CD4-positive, alpha-beta T cell treated with Interleukin-10 for 1 hour (primary cell): ENCODE data around the gene REL.
"Not testable (repeated sequence)": the region's sequence is repeated elsewhere in the genome, so short reads cannot be mapped to it uniquely, and the experiment has no call there.

Experiments
- DNase-seq: peaks from one replicate; pipeline ENCODE4 v3.0.0-alpha.2; 2020

Gene REL

DNA sequence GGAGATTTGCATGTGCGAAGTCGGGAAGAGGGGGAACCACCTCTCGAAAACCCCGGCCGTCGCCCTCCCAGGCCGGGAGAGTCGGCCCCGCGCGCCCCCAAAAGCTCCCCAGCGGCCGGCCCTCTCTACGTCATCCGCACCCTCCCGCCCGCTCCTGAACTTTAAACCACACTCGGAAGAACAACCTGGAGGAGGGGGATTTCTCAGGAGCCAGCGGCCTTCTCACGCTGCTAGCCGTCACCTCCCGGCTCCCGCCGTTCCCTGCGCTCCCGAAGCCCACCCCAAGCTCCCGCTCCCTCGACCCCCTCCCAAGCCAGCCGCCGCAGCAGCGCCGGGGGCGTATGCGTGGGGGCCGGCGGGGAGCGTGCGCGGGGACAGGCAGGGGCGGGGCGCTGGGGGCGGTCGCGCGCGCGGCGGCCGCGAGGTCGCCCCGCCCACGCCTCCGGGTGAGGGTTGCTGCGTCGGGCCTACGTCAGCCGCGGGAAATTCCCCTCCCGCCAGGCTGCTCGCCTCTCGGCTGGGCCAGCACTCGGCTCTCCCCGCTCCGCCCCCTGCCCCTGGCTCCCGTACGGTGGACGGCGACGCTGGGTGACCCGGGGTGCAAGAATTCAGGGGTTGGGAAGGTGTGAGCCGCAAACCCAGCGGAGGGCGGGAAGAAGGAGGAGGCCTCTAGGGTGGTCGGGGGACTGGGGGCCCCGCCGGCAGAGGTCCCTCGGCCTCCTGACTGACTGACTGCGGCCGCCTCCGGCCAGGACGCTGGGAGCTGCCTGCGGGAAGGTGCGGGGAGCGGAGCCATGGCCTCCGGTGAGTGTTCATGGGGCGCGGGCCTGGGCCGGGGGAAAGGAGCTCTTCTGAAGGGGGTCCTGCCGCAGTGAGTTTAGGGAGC is at the start of gene REL:
REL (plus strand) TSS at position 528 of the 886 bp plus-strand sequence; CDS start at position 795, 267 bp downstream.
- peak; percentile 93 for DNase-seq

DNA sequence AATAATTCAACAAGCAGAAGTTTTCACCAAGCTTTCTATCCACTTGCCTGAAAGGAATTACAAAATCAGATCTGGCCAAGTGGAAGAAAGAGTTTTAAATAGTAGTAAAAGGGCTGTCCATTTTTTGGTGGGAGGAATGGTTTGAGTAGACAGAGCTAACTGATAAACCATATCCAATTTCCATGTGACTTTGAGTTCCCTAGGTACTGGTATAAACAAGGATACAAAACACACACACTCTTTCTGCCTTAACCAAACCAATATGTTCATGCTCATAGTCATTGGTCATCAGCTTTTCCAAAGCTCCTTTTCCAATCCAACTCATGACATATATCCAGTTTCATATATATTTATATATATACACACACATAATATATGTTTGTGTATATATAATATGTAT is 49.5 kb upstream of the REL start:
- DNase-seq: no peak

DNA sequence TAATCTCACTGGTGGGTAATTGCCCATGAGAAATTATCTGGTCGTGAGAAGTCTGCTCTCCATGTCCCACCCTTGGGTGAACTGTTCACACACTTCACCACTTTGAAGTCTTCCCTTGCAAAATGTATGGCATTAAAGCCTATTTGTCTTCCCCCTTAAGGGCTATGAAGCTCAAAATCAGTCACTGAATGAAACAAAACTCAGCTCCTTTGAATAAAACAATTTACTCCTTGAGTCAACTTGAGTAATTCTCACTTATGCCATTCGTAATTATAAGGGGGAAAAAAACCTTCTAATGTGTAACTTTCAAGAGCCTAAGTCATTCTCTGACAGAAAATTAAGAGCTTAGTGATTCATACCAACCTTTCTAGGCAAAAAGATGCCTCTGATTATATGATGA is 48.8 kb upstream of the REL start:
- DNase-seq: no peak

DNA sequence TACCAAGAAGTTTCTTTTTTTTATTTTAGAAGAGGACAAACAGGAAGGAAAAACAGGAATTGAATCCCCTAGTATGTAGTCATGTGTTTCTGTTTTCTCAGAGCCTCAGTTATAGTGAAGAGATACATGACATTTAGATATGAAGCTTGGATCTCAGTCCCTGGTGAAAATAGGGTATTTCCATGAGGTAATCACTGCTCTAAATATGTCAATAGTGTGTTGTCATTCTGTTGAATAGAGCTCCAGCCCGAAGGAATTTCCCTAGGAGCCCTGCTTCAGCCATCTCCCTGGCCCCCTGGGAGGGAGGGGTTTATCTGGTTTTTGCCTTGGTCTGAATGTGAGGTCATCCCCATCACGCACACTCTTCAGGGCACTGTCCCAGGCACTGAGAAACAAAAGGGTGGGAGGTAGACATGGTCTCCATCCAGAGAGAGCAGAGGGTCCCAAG is 47.1 kb upstream of the REL start:
- no peak for DNase-seq

DNA sequence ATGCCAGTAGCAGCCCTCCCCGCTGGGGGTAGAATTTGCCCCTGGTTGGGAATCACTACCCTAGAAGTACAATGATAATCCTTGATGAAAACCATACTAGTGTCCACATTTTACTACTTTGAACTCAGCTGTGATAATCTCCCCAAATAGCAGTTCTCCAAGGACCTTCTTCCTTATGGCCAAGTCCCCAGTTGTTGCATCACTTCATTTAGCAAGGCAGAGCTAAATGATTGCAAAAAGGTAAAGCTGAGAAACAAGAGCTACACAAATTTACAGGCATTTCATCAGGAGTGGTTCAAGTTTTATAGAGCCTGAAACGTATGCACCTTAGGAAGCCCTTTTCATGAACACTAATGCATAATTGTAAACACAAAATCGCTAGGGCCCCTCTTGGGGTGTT is 44.9 kb upstream of the REL start:
- DNase-seq: no peak

DNA sequence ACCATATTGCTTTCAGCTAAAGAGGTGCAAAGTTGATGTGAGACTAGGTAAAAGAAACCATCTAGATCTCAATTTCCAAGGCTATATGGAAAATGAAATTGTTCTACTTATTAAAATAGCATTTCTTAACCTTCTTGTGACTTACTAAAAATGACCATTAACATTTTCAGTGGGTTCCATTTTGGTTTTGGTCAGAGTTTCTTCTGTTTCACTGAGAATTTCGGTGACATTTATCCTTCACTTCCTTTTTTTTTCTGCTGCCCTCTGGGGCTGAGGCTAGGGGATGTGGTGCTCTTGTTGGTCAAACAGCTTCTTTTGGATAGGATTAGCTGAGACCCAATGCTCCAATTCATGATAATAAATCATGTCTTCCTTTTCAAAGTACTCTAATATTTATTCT is 44.3 kb upstream of the REL start:
- no peak for DNase-seq

DNA sequence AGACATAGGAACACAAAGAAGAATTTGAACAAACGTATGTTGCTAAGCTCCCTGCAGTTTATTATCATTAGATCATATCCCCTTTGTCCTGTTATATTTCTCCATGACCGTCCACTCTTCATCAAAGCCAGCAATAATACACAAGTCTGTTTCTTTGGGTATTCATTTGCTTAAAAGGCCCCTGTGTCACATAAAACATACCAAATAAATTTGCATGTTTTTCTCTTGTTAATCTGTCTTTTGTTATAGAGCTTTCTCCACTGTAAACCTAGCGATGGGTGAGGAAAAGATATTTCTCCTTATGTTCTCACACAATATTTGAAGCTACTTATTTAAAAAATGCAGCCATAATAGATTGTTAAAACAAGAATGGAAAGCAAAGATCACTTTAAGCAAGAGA is 42.9 kb upstream of the REL start:
- DNase-seq: no peak

DNA sequence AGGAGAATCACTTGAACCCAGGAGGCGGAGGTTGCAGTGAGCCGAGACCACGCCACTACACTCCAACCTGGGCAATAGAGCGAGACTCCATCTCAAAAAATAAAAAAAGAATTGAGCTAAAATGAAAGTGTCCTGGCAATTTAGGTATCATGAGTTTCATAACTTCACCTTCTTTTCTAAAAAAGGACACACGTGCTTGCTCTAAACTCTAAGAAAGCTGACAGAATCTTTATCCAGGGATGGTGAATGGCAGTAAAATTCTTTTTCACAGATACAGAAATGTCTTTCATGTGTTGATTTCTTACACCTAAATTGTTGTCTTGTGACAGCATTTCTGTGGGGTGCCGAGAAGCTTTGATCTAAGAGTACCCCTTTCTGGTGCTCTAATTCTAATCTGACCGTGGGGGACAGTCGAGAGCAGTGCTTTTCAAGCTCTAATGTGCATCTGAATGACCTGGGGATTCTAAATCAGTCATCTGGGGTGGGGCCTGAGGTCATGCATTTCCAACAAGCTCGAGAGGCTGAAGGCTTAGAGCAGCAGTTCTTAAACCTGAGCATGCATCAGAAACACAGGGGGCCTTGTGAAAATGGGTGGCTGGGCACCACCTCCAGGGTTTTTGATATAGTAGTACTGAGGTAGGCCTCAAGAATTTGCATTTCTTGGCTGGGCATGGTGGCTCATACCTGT is 42.1 kb upstream of the REL start:
- no peak for DNase-seq

DNA sequence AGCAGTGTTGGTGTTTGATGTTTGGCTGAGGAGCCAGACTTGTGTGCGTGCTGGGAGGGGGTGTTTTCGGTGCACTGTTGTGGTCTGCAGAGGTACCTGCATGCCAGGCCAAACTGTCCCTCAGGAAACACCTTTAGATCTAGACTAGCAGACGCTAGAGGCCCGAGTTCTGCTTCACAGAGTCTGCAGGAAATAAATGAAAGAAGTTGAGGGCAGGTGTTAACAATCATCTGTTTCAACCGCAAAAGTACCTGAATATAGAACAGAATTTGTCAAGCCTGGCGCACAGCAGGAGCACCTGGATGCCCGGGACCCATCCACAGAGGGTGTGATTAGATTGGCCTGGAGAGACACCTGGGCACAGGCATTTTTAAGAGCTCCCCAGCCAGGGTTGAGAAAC is 40.5 kb upstream of the REL start:
- peak; percentile 15 for DNase-seq

DNA sequence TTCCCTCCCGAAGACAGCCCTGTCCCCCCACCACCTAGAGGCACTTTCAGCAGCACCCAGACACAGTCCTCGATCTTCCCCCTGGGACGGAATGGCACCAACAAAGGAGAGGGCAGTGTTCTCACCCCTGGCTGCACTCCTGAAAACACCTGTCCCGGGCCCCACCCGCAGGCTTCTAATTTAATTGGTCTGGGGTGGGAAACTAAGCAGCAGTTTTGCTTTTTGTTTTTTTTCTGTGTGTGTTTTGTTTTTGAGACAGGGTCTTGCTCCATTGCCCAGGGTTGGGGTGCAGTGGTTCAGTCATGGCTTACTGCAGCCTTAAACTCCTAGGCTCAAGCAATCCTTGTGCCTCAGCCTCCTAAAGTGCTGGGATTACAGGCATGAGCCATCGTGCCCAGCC is 38.4 kb upstream of the REL start:
- DNase-seq: no peak

DNA sequence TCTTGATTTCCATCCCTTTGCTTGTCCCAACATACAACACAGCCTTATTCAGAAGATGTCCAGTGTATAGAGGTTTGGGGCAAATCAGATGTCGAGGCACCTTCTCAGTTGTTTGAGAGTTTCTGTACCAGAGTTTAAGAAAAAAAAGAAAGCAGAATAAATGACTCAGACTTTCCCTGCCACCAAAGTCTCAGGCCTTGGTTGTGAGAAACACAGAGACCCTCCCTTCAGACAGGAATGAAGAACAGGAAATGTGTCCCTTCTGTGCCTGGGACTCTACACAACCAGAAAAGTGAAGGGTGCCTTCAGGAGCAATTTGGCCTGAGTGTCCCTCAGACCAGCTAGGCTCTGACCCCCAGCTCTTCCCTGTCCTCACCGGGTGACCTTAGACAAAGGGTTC is 37.3 kb upstream of the REL start:
- DNase-seq: no peak

DNA sequence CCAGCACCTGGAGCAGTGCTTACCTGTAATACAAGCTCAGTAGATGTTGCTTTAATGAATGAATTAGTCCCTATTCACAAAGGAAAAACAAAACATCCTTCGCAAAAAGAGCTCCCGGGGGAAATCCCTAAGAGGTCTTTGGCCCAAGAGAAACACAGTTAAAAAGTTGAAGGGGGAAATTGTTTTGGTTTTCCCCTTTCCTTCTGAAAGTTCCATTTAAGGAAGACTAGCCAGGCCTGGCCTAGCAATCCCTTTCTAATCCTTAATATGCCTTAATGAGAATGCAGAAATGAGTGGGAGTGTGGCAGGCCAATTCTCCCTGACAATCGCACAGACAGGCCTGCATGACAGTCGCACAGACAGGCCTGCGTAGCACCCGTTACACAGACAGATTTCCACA is 33.5 kb upstream of the REL start:
- DNase-seq: no peak

DNA sequence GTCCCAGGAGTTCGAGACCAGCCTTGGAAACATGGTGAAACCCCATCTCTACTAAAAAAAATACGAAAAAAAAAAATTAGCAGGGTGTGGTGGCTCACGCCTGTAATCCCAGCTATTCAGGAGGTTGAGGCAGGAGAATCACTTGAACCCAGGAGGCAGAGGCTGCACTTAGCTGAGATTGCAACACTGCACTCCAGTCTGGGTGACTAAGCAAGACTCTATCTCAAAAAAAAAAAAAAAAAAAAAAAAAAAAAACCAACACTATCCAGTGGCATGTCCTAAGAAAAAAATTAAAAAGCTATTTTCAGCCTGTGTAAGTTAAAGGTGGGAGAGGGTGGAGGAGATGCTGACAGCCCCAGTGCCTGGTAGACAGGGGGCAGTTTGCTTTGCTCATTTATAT is 32.2 kb upstream of the REL start:
- no peak for DNase-seq

DNA sequence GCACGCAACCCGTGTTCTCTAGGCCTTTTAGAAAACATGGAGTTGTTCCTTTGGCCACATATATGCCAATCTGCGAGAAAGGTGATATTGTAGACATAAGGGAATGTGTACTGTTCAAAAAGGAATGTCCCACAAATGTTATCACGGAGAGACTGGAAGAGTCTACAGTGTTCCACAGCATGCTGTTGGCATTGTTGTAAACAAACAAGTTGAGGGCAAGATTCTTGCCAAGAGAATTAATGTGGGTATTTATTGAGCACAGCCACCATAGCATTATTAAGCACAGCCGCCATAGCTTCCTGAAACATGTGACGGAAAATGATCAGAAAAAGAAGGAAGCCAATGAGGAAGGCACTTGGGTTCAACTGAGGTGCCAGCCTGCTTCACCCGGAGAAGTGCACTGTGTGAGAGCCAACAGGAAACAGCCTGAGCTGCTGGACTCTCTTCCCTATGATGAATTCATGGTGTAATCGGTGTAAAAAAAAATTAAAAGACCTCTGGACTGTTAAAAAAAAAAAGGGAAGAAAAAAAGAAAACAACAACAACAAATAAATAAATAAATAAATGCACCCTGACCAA is 29.0 kb upstream of the REL start:
- DNase-seq: no peak

DNA sequence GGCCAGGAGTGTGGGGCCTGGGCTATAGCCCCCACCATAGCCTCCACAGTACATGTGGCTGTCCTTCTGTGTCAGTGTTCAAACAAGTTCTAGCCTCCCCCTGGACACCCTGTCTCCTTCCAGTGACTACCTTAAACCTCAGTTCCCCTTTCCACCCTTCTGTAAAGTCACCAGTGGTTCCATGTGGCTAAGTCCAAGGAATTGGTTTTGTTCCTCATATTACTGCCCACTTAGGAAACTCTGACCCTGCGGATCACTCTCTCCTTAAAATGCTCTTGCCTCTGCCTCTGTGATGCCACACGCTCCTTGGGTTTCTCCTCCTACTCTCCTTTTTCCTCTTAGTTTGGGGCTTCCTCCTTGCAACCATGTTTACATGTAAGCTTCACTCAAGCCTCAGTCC is 27.8 kb upstream of the REL start:
- no peak for DNase-seq

DNA sequence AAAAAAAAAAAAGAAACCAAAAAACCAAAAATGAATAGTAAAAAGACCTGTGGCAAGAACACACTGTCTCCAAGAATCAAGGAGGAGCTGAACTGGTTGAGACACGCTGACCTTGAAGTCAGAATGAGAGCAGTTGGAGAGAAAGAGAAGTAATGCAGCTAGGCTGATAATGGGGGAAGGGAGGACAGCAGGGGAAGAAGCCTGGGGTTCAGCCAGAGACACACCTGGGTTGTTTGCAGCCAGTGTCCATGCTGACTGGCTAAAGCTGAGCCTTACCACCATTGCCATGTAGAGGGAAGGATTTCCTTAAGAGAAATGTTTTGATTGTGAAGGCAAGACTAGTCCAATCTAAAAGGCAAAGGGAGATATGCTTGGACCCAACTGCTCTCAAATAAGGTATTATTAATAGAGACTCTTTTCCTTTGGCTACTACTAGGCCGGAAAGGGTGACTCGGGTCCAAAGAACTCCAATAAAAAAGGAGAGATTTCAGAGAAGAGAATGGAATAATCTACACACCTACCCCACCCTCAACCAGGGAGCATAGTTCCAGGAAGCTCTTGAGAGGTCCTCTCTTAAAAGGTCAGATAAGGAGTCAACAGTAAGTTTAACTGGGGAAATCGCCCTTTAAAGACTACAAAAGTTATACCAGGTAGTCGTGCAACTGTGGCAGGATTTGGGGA is 25.2 kb upstream of the REL start:
- no peak for DNase-seq

DNA sequence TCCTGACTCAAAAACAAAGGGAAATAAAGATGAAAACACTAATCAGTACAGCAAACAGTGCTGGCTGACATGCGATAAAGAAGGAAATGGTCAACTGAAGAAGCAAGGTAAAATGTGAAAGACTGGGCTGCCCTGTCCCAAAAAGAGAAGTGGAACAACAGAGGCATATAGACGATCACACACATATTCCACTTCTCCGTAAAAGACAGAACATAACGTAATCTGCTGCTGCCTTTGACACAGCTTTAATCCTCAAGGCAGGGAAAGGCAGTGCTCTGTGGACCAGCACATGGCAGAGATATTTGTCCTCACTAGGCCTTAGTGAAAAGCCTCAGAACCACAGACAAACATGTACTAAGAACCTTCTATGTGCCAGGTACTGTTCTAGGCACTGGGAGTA is 24.3 kb upstream of the REL start:
- no peak for DNase-seq

DNA sequence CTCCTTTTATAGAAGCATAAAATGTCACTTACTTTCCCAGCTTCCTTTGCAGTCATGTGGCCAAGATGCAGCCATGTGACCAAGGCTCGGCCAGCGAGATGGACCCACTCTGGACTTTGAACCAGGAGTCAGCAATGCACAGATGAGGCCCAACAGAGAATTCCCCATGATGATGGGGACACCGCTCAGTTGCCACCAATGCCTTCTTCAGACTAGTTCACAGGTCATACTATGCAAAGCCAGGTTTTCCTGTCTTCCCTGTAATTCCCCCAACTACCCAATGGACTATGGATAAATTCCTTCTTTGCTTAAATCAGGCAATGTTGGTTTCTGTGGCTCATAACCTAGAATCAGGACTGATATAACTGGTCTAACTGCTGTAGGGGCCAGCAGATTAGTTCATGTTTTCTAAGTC is 22.5 kb upstream of the REL start:
- DNase-seq: no peak

DNA sequence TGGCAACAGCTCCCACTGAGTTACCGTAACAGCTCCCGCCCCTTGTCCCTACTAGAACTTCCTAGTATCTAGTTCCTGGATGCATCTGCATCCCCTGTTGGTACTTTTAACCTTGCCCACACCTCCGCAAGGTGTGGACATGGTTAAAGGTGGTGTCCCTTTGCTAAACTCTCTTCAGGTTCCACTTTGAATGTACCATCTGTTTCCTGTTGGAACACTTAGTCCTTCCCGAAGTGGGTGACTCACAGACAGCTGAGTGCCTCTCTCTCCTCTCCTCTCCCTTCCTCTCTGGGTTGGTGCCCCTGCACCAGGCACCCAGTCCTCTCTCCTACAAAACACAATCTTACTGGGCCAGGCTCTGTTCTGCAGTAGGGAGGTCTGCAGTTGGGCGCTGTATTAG is 19.6 kb upstream of the REL start:
- no peak for DNase-seq

DNA sequence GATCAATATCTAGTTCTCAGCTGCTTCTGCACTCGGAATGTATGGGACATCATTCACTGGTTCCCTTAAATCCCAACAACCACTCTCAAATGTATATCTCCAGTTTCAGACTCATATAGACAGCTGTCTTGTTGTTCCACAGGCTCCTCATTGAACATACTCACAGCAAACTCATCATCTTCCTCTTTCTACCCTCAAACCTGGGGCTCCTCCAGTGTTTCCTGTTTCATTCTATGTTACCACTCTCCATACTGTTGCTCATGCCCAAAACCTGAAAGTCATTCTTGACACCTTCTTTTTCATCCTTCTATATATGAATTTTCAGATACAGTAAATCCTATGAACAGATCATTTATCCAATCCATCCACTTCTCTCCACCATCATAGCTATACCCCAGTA is 18.7 kb upstream of the REL start:
- DNase-seq: no peak

DNA sequence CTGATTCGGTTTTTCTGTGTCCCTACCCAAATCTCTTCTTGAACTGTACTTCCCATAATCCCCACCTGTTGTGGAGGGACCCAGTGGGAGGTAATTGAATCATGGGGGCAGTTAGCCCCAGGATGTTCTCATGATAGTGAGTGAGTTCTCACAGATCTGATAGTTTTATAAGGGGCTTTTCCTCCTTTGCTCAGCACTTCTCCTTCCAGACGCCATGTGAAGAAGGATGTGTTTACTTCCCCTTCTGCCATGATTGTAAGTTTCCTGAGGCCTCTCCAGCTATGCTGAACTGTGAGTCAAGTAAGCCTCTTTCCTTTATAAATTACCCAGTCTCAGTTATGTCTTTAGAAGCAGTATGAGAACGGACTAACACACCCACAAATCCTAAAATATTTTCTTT is 16.0 kb upstream of the REL start:
- DNase-seq: not testable (repeated sequence)

DNA sequence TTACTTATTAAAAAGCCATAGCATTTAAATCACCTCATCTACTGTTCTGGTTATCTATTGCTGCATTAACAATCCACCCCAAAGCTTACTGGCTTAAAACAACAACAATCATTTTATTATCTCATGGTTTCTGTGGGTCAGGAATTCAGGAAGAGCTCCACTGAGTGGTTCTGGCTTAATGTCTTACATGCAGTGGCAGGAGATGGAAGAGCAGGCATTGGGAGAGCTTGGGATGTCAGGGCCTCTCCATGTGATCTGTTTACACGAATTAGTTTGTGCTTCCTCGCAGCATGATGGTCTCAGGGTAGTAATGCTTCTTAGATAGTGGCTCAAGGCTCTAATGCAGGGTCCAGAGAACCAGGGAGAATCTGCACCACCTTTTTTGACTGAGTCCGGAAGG is 14.4 kb upstream of the REL start:
- DNase-seq: no peak

DNA sequence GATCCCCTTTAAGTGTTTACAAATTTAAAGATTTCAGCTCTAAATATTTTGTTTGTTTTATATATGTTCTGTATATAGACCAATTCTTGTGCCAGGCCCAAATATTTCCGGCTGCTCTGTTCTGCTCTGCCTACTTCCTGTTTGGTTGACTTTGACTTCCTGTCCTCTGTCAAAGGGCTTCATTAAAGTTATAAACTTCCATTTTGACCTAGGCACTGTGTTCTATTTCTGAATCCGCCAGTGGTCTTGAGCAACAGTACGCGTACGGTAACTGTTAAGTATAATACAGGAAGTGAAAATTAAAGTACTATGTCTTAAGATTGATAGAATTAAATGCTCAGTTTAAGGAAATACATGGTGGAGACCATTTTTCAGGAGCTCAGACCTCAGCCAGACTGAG is 13.5 kb upstream of the REL start:
- peak; percentile 67 for DNase-seq
